LNCaP clone FGC (cell line): ENCODE results near the gene C17orf58.
A peak's percentile ranks its signal among the peaks of the same experiment; 100 is the strongest.

Experiments used
- DNase-seq: peaks from one replicate; pipeline ENCODE4 v3.0.0-alpha.2; 2011; ENCODE audit warnings: low read depth
- H3K4me3 ChIP-seq: 2 replicates; pipeline ENCODE4 v1.5.1; 2011; ENCODE audit warnings: mild to moderate bottlenecking, low read depth, low read length, control low read depth
- TF ChIP-seq, protein P1 (sequence below): IDR thresholded peaks from 2 replicates; pipeline ENCODE4 v1.5.1; 2012; ENCODE audit warnings: mild to moderate bottlenecking; ENCODE audit not compliant: control insufficient read depth, insufficient read depth; ENCODE audit errors: extremely low read depth

The C17orf58 gene

DNA sequence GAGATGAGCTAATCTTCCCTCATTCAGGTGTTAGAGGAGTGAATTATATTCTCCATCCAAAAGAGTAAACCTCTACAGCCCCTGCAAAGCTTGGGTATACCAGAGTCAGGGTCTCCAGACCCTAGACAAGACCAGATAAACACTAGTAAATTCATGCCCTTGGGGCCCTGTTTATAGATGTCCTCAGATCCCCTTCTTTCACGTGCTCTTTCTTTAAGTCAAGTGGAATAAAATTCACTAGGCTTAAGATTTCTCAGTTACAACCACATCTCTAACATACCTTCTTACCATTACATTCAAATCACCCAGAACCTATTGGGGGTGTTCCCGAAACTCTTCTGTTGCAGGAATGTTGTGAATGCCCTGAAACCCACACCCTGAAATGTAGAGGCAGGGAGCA is 2.2 kb upstream of the C17orf58 start:
- no peak overlapping the region for H3K4me3 ChIP-seq
- DNase-seq, result no peak
- TF ChIP-seq, protein P1, sequence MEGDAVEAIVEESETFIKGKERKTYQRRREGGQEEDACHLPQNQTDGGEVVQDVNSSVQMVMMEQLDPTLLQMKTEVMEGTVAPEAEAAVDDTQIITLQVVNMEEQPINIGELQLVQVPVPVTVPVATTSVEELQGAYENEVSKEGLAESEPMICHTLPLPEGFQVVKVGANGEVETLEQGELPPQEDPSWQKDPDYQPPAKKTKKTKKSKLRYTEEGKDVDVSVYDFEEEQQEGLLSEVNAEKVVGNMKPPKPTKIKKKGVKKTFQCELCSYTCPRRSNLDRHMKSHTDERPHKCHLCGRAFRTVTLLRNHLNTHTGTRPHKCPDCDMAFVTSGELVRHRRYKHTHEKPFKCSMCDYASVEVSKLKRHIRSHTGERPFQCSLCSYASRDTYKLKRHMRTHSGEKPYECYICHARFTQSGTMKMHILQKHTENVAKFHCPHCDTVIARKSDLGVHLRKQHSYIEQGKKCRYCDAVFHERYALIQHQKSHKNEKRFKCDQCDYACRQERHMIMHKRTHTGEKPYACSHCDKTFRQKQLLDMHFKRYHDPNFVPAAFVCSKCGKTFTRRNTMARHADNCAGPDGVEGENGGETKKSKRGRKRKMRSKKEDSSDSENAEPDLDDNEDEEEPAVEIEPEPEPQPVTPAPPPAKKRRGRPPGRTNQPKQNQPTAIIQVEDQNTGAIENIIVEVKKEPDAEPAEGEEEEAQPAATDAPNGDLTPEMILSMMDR, result no peak

- TF ChIP-seq, protein P1, result no peak
- DNase-seq, result no peak
- peak overlapping the region; percentile 70 for H3K4me3 ChIP-seq
Observed at GRCh38 chr17:67995570-67996263, 552 bp downstream of the C17orf58 start.

DNA sequence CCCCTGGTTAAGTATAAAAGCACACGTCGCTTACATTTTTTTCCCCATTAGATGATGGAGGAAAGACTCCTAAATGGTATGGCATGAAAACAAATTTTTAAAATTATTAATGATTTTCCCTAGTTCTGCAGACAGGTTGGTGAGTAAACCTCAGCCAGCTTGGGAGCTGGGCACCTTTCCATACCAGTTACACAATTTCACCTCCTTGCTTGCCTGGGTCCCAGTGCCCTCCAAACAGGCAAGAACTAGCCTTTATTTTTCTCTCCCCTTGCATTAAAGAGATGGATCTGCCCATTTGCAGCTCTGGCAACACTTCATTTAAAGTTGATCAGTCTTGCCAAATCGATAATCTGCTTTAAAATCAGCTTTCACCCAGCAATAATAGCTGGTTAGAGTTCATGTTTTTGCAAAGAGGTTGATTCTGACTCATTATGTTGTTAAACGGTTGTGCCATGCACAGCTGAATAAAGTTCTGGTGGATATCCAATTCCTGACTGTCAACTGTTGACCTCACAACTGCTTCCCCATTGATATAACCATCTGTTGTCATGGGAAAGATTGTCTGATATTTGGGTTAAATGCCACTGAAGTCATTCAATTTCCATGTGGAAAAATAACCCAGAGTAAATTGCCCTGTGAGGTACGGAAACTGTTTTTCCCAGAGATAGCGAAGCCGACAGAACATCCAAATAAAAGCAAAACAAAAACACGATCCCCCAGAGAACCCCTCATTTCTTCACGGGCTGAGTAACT is 1.3 kb downstream of the C17orf58 start:
- no peak for DNase-seq
- TF ChIP-seq, protein P1, result no peak
- H3K4me3 ChIP-seq, result peak overlapping the region; percentile 70

DNA sequence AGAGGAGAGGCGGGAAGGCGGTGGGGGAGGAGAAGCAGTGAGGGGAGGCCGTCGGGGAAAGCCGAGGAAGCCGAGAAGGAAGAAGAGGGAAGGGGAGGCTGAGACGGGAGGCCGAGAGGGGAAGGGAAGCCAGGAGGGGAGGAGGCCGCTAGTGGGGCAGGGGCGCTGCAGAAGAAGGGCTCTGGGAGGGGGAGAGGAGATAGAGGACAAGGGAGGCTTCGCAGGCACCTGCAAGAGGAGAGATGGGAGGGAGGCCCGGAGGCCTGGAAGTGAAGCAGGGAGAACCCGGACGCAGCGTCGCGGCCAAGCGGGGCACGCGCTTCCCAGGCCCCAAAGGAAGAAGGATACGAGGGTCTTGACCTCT is 2.3 kb downstream of the C17orf58 start:
- peak overlapping the region; percentile 70 for H3K4me3 ChIP-seq
- no peak for DNase-seq
- TF ChIP-seq, protein P1, result no peak

DNA sequence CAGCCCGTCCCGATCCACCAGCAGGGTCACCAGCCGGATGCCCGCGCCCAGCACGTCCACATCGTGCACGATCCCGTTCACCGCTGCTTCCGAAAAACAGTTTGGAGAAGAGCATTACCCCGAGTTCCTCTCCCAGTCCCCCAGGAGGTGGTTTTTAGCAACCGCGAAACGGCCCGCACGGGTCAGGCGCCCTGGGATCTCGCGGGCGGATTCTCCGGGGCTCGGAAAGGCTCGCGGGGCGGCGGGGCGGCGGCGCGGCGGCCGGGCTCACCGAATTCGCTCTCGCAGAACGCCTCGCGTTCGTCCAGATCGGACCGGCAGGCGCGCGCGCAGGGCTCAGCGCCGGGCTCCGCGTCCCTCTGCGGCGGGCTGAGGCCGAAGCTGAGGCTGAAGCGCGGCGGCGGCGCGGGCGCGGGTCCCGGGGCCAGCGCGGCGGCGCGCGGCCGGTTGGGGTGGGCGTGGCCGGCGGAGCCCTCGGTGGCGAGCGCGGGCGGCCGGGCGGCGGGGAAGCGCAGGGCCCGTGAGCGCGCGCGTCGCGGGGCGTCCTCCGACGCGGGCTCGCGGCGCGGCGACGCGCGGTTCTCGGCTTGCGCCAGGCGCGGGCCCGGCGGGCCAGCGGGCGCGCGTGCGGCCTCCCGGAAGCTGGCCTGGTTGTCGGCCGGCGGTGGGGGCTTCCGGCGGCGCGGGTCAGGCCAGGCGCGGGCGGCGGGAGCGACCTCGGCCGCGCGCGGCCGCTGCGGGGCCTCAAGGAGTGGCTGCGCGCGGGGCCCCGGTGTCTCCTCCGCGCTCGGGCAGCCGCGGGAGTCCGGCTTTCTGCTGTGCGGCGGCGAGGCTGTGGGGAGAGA is 2.9 kb downstream of the C17orf58 start:
- no peak for DNase-seq
- H3K4me3 ChIP-seq, result peak overlapping the region; percentile 70
- TF ChIP-seq, protein P1, result no peak

DNA sequence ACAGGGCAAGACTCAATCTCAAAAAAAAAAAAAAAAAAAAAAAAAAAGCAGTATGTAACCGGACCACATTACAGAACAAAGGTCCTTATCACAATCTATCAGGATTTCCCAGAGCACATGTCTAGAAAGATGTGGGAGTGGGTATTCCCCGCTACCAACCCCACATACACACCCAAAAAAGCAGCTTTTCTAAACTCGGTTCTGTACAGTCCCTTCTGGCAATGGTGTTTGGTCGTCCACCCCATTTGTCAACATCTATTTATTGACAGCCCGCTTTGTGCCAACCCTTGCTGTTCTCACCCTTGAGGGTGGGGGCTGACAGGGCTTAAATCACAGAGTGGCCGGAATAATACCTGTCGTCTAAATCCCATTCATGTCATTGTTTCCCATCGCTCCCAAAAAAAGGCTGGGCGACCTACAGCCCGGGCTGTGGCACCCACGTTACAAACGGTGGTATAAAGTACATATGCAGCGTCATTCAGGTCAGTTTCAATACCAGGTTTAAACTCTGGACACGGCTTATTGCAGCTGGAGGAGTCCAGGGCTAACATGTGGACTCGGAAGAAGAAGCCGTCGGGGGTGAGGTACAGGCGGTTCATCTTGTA is 3.6 kb downstream of the C17orf58 start:
- H3K4me3 ChIP-seq, result peak overlapping the region; percentile 62
- no peak for DNase-seq
- TF ChIP-seq, protein P1, result no peak
